OCI-LY7 (cell line): Measurements from ENCODE around the gene AGAP2. TPM values are rescaled to one million over a fixed set of nuclear protein-coding genes. Genes with fewer than 3 reads are reported as not detected.

ENCODE experiments used
- BruUV-seq: library from RNA; stranded (reverse); fragments of 400-500 nt; replicated peaks from 2 replicates; lab custom pipeline; 2021; lab: Mats Ljungman, UMichigan
- CTCF ChIA-PET: fragments of 300-600 bp; sonication (Branson Sonifier 250); formaldehyde crosslinking; loops from one replicate; lab custom pipeline; 2022; ENCODE audit warnings: antibody characterized with exemption; ENCODE audit not compliant: unreplicated experiment; lab: Charles Lee
- POLR2A ChIA-PET: fragments of 300-600 bp; sonication (Branson Sonifier 250); formaldehyde crosslinking; loops from one replicate; lab custom pipeline; 2022; ENCODE audit warnings: antibody characterized with exemption; lab: Charles Lee
- DNase-seq: peaks from one replicate; pipeline ENCODE4 v3.0.0-alpha.2; 2015; ENCODE audit warnings: low spot score
- H2AFZ ChIP-seq: fragments of 200-600 bp; sonication (generic), shearing (Covaris generic); 2 replicates; pipeline ENCODE4 v1.6.1; 2014; ENCODE audit warnings: mild to moderate bottlenecking, antibody characterized with exemption, low read length, moderate library complexity
- H3K27ac ChIP-seq: fragments of 200-600 bp; sonication (generic); 2 replicates; pipeline ENCODE4 v1.5.1; 2014; ENCODE audit warnings: mixed run types, low read depth, mild to moderate bottlenecking, moderate library complexity, low read length, inconsistent platforms; ENCODE audit not compliant: poor library complexity, severe bottlenecking
- H3K36me3 ChIP-seq: fragments of 200-600 bp; sonication (generic); 2 replicates; pipeline ENCODE4 v1.6.1; 2014; ENCODE audit warnings: mild to moderate bottlenecking, antibody characterized with exemption, low read length, moderate library complexity, mixed read lengths; ENCODE audit not compliant: insufficient read depth
- H3K4me1 ChIP-seq: fragments of 200-600 bp; sonication (generic); 2 replicates; pipeline ENCODE4 v1.5.1; 2014; ENCODE audit warnings: mild to moderate bottlenecking, low read length; ENCODE audit not compliant: insufficient read depth, poor library complexity, severe bottlenecking
- H3K4me2 ChIP-seq: fragments of 200-600 bp; sonication (generic); 2 replicates; pipeline ENCODE4 v1.6.1; 2014; ENCODE audit warnings: mild to moderate bottlenecking, low read length
- H3K4me3 ChIP-seq: fragments of 200-600 bp; sonication (generic); 2 replicates; pipeline ENCODE4 v1.5.1; 2014; ENCODE audit warnings: mild to moderate bottlenecking, low read depth, low read length; ENCODE audit not compliant: poor library complexity, severe bottlenecking
- H3K79me2 ChIP-seq: fragments of 200-600 bp; sonication (generic); 2 replicates; pipeline ENCODE4 v1.6.1; 2016; ENCODE audit warnings: low read depth, mild to moderate bottlenecking, low read length, moderate library complexity, mixed read lengths; ENCODE audit not compliant: insufficient read depth
- H3K9me2 ChIP-seq: fragments of 200-600 bp; sonication (generic); 2 replicates; pipeline ENCODE4 v1.6.1; 2016; ENCODE audit warnings: mild to moderate bottlenecking, low read length, mixed read lengths; ENCODE audit not compliant: insufficient read depth
- H3K9me3 ChIP-seq: fragments of 200-600 bp; sonication (generic); 2 replicates; pipeline ENCODE4 v1.6.1; 2014; ENCODE audit warnings: mild to moderate bottlenecking, mixed run types, low read length, mixed read lengths
- H4K20me1 ChIP-seq: fragments of 200-600 bp; sonication (generic); 2 replicates; pipeline ENCODE4 v1.6.1; 2014; ENCODE audit warnings: mild to moderate bottlenecking, antibody characterized with exemption, low read length, moderate library complexity, mixed read lengths; ENCODE audit not compliant: insufficient read depth
- EZH2phosphoT487 ChIP-seq: fragments of 200-600 bp; sonication (generic); IDR thresholded peaks from 2 replicates; pipeline ENCODE4 v1.6.1; 2018; ENCODE audit warnings: low read depth, borderline replicate concordance, mild to moderate bottlenecking, mixed run types, antibody characterized with exemption, low read length, moderate library complexity, mixed read lengths
- intact Hi-C: fragments of 100-400 bp; cut with micrococcal nuclease; formaldehyde crosslinking; loops from one replicate; pipeline ENCODE4 v1.10.0; 2022; ENCODE audit not compliant: unreplicated experiment
- total RNA-seq, 2 experiments: library from RNA; depleted of rRNA in 1 of 2; stranded (reverse); fragments of >200 nt in 1 of 2; shearing (Covaris generic) in 1 of 2; gene quantifications; 2 replicates each; pipeline ENCODE4 v1.2.3, GENCODE V29; 2014 to 2022
- TF ChIP-seq, protein P1 (sequence below): fragments of 200-600 bp; sonication (generic); conservative IDR thresholded peaks from 2 replicates; pipeline ENCODE4 v1.5.1; 2014; ENCODE audit warnings: mild to moderate bottlenecking, antibody characterized with exemption, low read length, moderate library complexity, mixed read lengths

The AGAP2 gene
- total RNA-seq, 2 experiments from 2014 or later = 14.8 to 26.5 TPM

DNA sequence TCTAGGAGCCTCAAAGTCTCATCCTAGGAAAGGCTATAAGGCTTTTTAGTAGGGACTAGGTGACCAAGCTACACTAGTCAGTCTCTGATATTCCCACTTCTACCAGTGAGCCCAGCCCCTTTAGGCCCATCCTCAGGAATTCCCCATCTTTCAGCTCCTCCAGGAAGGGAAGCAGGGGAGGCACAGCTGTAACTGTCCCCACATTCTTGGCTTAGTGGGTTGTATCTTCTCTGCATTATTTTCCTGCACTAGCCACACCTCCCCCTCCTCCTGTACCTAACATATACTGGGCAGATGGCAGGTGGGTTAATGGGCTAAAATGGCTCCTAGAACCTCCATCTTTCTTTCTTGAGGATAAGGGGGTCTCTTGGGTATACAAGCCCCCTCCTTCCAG is 28.8 kb upstream of the AGAP2 start:
- BruUV-seq = no TSS peak
- Histone ChIP-seq H3K79me2 (peaks cover 12% of the 10 kb centered on the region; the same call in 1 of the 2 replicates), H3K4me2 (no peak overlapping the region), H4K20me1 (no peaks in the 10 kb centered on the region), H3K36me3 (peaks cover 42% of the 10 kb centered on the region), H3K4me3 (no peak overlapping the region), H3K4me1 (peaks cover 13% of the 10 kb centered on the region), H2AFZ (no peak overlapping the region), H3K9me3 (no peaks in the 10 kb centered on the region), H3K27ac (no peak overlapping the region), H3K9me2 (no peaks in the 10 kb centered on the region)
- intact Hi-C loops = no loop called here
- TF ChIP-seq, protein P1, sequence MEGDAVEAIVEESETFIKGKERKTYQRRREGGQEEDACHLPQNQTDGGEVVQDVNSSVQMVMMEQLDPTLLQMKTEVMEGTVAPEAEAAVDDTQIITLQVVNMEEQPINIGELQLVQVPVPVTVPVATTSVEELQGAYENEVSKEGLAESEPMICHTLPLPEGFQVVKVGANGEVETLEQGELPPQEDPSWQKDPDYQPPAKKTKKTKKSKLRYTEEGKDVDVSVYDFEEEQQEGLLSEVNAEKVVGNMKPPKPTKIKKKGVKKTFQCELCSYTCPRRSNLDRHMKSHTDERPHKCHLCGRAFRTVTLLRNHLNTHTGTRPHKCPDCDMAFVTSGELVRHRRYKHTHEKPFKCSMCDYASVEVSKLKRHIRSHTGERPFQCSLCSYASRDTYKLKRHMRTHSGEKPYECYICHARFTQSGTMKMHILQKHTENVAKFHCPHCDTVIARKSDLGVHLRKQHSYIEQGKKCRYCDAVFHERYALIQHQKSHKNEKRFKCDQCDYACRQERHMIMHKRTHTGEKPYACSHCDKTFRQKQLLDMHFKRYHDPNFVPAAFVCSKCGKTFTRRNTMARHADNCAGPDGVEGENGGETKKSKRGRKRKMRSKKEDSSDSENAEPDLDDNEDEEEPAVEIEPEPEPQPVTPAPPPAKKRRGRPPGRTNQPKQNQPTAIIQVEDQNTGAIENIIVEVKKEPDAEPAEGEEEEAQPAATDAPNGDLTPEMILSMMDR = no peak
- TF ChIP-seq EZH2phosphoT487 = no peak
- no peak for DNase-seq
- ChIA-PET CTCF (interaction anchor here (0.6 kb wide), 1 partner anchor 10 kb away, joined by 3 read pairs; no protein-coding TSS in a partner anchor), POLR2A (no interaction called here)

DNA sequence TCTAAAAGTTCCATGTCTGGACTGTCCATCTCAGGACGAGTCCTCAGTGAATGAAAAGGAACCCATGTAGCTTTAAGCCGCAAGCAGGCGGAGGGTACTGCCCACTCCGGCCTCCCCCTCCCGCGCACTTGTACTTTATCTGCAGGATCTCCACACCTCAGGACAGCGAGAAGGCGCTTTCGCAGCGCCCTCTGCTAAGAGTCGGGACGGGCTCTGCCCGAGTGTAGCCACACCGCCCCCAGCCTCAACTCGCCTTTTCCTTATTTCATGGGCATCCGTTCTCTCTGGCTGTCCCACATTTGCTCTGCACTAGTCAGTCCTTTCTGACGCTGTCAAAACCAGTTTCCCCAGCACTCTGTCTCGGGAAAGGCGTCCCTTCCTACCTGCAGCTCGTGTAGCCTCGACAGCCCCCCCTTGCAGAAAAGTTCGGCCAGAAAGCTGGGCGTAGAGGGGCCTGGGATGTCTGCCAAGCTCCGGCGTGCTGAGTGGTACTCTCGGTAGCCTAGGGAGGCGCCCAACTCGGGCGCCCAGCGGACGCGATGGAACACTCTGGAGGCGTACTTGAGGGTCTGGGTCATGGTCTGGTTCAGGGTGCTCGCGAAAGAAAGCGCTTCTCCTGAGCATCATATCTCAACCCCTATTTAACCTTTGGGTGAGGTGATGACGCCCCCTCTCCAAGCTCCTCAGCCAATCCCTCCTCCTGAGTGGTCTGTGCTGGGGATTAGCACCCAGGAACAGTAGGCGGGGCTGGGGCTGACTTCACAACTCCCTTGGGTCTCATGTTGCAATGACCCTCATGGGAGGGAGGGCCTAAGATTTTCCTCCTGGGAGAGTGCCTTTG is 28.1 kb upstream of the AGAP2 start, which contains the start of gene CYP27B1:
Gene CYP27B1, minus strand, starts transcription at position 615 of the 841 bp plus-strand sequence. Its CDS starts 37 bp downstream, at position 578.
- H3K27ac ChIP-seq = no peak within 1 kb of the TSS
- CTCF ChIA-PET = no interaction called here
- no peak within 1 kb of the TSS for H2AFZ ChIP-seq
- H3K79me2 ChIP-seq = peaks cover 12% of the 10 kb centered on the region; the same call in 1 of the 2 replicates
- no peaks in the 10 kb centered on the region for H3K9me3 ChIP-seq
- peaks cover 42% of the 10 kb centered on the region for H3K36me3 ChIP-seq
- no peaks in the 10 kb centered on the region for H3K9me2 ChIP-seq
- H3K4me1 ChIP-seq = peaks cover 13% of the 10 kb centered on the region
- H3K4me3 ChIP-seq = no peak within 1 kb of the TSS
- TF ChIP-seq EZH2phosphoT487 = no peak
- TF ChIP-seq, protein P1 = no peak
- H3K4me2 ChIP-seq = no peak within 1 kb of the TSS
- POLR2A ChIA-PET = interaction anchor here (0.7 to 1.0 kb wide), 2 partner anchors 15 to 538 kb away, joined by 3 to 4 read pairs; partner anchors contain the start of gene SHMT2
- no peak for DNase-seq
- no peaks in the 10 kb centered on the region for H4K20me1 ChIP-seq
- no TSS peak for BruUV-seq
- intact Hi-C loops = no loop called here
